GM06990 (cell line): Measurements from ENCODE around the gene TSPAN12.

ENCODE experiments used
- DNase-seq: peaks from one replicate; pipeline ENCODE4 v3.0.0-alpha.2; 2011; ENCODE audit not compliant: insufficient read length; ENCODE audit errors: extremely low read depth
- H3K27me3 ChIP-seq: replicated peaks from 2 replicates; pipeline ENCODE4 v1.6.0; 2011; ENCODE audit warnings: low read length; ENCODE audit not compliant: control insufficient read depth, insufficient read depth
- H3K36me3 ChIP-seq: 2 replicates; pipeline ENCODE4 v1.5.1; 2011; ENCODE audit warnings: low read length; ENCODE audit not compliant: control insufficient read depth, insufficient read depth
- H3K4me3 ChIP-seq: replicated peaks from 2 replicates; pipeline ENCODE4 v1.5.1; 2011; ENCODE audit warnings: low read depth, mild to moderate bottlenecking, control low read depth, low read length
- TF ChIP-seq, protein P1 (sequence below): IDR thresholded peaks from 2 replicates; pipeline ENCODE4 v1.5.1; 2011; ENCODE audit warnings: low read length, control low read depth, mild to moderate bottlenecking, inconsistent platforms; ENCODE audit not compliant: insufficient read depth, poor library complexity, severe bottlenecking

TSPAN12 gene

DNA sequence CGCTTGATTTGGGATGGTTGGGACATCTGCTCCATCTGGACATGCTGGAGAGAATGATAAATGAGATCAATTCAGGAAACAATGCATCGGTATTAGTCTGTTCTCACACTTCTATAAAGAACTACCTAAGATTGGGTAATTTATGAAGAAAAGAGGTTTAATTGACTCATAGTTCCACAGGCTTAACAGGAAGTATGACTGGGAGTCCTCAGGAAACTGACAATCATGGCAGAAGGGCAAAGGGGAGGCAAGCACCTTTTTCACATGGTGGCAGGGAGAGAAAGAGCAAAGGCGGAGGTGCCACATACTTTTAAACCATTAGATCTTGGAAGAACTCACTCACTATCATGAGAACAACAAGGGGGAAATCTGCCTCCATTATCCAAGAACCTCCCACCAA, 16.8 kb upstream of the TSPAN12 start:
- H3K36me3 ChIP-seq: no peaks in the 10 kb centered on the region
- DNase-seq: no peak
- no peak overlapping the region for H3K4me3 ChIP-seq
- no peaks in the 10 kb centered on the region for H3K27me3 ChIP-seq
- TF ChIP-seq, protein P1, sequence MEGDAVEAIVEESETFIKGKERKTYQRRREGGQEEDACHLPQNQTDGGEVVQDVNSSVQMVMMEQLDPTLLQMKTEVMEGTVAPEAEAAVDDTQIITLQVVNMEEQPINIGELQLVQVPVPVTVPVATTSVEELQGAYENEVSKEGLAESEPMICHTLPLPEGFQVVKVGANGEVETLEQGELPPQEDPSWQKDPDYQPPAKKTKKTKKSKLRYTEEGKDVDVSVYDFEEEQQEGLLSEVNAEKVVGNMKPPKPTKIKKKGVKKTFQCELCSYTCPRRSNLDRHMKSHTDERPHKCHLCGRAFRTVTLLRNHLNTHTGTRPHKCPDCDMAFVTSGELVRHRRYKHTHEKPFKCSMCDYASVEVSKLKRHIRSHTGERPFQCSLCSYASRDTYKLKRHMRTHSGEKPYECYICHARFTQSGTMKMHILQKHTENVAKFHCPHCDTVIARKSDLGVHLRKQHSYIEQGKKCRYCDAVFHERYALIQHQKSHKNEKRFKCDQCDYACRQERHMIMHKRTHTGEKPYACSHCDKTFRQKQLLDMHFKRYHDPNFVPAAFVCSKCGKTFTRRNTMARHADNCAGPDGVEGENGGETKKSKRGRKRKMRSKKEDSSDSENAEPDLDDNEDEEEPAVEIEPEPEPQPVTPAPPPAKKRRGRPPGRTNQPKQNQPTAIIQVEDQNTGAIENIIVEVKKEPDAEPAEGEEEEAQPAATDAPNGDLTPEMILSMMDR: no peak

DNA sequence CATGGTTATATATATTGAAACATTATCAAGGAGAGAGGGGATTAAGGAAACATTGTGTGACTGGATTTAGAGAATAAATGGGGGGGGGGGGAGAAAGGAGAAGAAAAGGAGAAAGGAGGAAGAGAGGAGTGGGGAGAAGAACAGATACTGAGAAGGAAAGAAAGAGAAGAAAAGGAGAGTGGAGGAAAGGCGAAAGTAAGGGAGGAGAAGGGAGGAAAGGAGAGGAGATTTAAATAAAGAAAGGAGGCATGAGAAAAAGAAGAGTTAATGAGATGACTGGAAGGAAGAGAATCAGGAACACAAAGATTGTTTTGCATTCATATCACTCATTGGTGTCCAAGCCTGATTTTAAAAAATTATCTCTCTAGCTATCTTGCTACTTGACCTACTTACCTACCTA, 16.1 kb upstream of the TSPAN12 start:
- TF ChIP-seq, protein P1: no peak

DNA sequence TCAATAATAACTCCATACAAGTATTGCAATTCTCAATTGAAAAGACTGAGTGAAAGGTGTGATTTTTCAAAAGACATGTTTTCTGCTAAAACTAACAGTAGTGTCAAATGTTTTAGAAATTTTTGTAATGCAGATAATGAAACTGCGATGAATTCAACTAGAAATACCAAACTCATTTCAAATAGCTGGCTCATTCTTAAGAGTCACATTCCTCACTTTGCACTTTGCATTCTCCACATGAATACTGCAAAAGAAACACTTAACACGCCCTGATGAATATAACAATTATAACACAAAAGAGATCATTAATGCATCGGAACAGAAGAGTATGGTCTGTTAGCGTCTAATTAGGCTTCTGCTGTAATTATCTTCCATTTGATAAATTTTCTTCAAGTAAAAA, 15.5 kb upstream of the TSPAN12 start:
- Histone ChIP-seq H3K27me3 (no peaks in the 10 kb centered on the region), H3K4me3 (no peak overlapping the region), H3K36me3 (no peaks in the 10 kb centered on the region)
- DNase-seq: no peak
- TF ChIP-seq, protein P1: no peak

More for the DNA sequence above, 16.1 kb upstream of the TSPAN12 start:
- no peak for DNase-seq
- H3K27me3 ChIP-seq: no peaks in the 10 kb centered on the region
- no peaks in the 10 kb centered on the region for H3K36me3 ChIP-seq
- no peak overlapping the region for H3K4me3 ChIP-seq

DNA sequence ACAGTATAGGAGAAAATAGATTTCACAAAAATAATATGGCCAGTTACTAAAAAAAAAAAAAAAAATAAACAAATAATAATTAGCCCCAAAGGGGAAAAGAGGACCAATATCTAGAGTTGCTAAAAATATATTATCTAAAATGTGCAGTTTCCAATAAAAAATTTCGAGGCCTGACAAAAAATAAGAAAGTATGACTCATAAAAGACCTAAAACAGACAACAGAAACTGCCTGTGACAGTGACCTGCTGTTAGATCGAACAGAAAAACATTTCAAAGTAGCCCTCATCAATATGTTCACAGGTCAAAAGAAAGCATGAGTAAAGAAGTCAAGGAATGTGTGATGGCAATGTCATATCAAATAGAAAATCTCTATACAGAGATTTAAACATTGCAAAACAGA, 11.8 kb upstream of the TSPAN12 start:
- Histone ChIP-seq H3K36me3 (no peaks in the 10 kb centered on the region), H3K4me3 (no peak overlapping the region), H3K27me3 (no peaks in the 10 kb centered on the region)
- TF ChIP-seq, protein P1: no peak
- peak; percentile 20 for DNase-seq

DNA sequence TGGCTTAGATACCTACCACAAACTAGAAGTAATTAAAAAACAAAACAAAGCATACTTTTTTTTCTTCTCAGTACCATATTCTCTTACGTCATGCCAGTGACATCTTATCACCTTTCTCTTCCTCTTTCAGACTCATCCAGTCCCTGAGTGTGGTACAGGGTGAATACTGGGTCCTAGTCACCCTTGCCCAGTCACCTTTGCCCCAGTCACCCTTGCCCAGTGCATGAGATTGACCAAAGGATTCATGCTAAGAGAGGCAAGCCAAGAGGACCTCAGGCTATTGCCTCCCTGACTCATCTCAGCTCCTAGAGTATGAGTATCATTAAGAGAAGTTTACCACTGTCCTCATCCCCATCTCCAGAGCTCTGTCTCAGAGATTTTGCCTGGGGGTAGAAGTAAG, 10.0 kb upstream of the TSPAN12 start:
- TF ChIP-seq, protein P1: no peak
- Histone ChIP-seq H3K36me3 (no peaks in the 10 kb centered on the region), H3K27me3 (no peaks in the 10 kb centered on the region), H3K4me3 (no peak overlapping the region)
- DNase-seq: peak; percentile 29
